ENCODE measurements around the gene XRCC1. TPM values are rescaled to one million over a fixed set of nuclear protein-coding genes. Genes with fewer than 3 reads are reported as not detected.

XRCC1 gene
- total and polyA plus RNA-seq, 10 of the 15 experiments (the other 5 are each of a cell fraction or from before 2014, with no cell fraction given) = 2.0 to 51.1 (median 33.7) TPM

GRCh38 chr19:43564800-43565199, 10.5 kb downstream of the XRCC1 start:
- no peak overlapping the region for H3K4me2 ChIP-seq (ENCODE audit: control insufficient read depth, insufficient read depth)
- TF ChIP-seq JUNB (IDR thresholded peaks at IDR 0.05) = no peak
- TF ChIP-seq SRF (IDR thresholded peaks at IDR 0.05; ENCODE audit: low read depth in 2 of 2, low read length in 2 of 2) = no peak
- no peak for TF ChIP-seq GATAD2B (conservative IDR thresholded peaks at IDR 0.05; ENCODE audit: low read depth)
- TF ChIP-seq NBN (IDR thresholded peaks at IDR 0.05) = no peak
- no peak for TF ChIP-seq ESRRA (IDR thresholded peaks at IDR 0.05; ENCODE audit: low read length)
- no peak for TF ChIP-seq IKZF1 (conservative IDR thresholded peaks at IDR 0.05)
- TF ChIP-seq ATF7 (IDR thresholded peaks at IDR 0.05; ENCODE audit: low read depth) = no peak
- no peak for TF ChIP-seq STAT3 (IDR thresholded peaks at IDR 0.05; ENCODE audit: low read depth, low read length)
- no peak for TF ChIP-seq USF2 (IDR thresholded peaks at IDR 0.05; ENCODE audit: borderline replicate concordance, low read depth, low read length)
- TF ChIP-seq PAX5 (IDR thresholded peaks at IDR 0.05; ENCODE audit: borderline replicate concordance, low read depth, low read length) = no peak
- no peak for TF ChIP-seq FOS (IDR thresholded peaks at IDR 0.05; ENCODE audit: borderline replicate concordance, extremely low read depth, insufficient read length)
- H3K4me3 ChIP-seq = no peak overlapping the region
- in situ Hi-C loops (cut with MboI) (no loop called here), intact Hi-C loops (cut with micrococcal nuclease; ENCODE audit: unreplicated experiment) (no loop called here)
- FAIRE-seq (no peak), ATAC-seq (no peak), DNase-seq (ENCODE audit: low read depth, low spot score) (no peak)
- no peak overlapping the region for H2AFZ ChIP-seq (ENCODE audit: control insufficient read depth, low read depth, low read length)
- H3K9ac ChIP-seq (ENCODE audit: control insufficient read depth, insufficient read depth, low read length) = no peak overlapping the region
- CTCF ChIA-PET = interaction anchor here (1.4 to 1.8 kb wide), 2 partner anchors 9 to 10 kb away, joined by 4 to 14 read pairs; no protein-coding TSS in a partner anchor
- SMC1A ChIA-PET (ENCODE audit: uncharacterized antibody, unreplicated experiment) = interaction anchor here (1.0 to 1.7 kb wide), 2 partner anchors 10 to 30 kb away, joined by 3 to 5 read pairs; no protein-coding TSS in a partner anchor
- H3K9me3 ChIP-seq (replicated peaks; ENCODE audit: control insufficient read depth, insufficient read depth, low read length) = no peaks in the 10 kb centered on the region
- no peak overlapping the region for H3K27ac ChIP-seq (ENCODE audit: control insufficient read depth, insufficient read depth)
- no TSS peak for BruUV-seq (replicated peaks)
- no peaks in the 10 kb centered on the region for H3K27me3 ChIP-seq (replicated peaks in 1 of 2; ENCODE audit: control insufficient read depth in 2 of 2, insufficient read depth in 2 of 2, low read length in 1 of 2)
- H3K36me3 ChIP-seq (ENCODE audit: control insufficient read depth in 2 of 2, insufficient read depth in 2 of 2, low read length in 1 of 2) = peaks cover 0 to 1% of the 10 kb centered on the region in 2 experiments; a peak in 1 of 4 replicates
- no peaks in the 10 kb centered on the region for H4K20me1 ChIP-seq (ENCODE audit: control insufficient read depth, insufficient read depth)
- peaks cover 12% of the 10 kb centered on the region for H3K4me1 ChIP-seq (ENCODE audit: control insufficient read depth, insufficient read depth, low read length)
- POLR2A ChIA-PET = interaction anchor here (0.5 to 1.7 kb wide), 3 partner anchors 10 to 223 kb away, joined by 3 to 6 read pairs (median 3); partner anchors contain the start of gene XRCC1
- 90% methylated on average over 9 of the region's 9 CpGs for WGBS (ENCODE audit: insufficient coverage, insufficient replicate concordance, low lambda C conversion rate, missing lambda C conversion rate)
- no peaks in the 10 kb centered on the region for H3K79me2 ChIP-seq (ENCODE audit: control insufficient read depth, insufficient read depth, low read length)
- RAD21 ChIA-PET (ENCODE audit: unreplicated experiment) = interaction anchor here (0.9 to 1.0 kb wide), 2 partner anchors 10 to 31 kb away, joined by 3 read pairs; partner anchors contain the start of genes IRGQ, PINLYP, XRCC1 and ZNF576

Measured in GM12878 (cell line).